HG02973 (cell line): Measurements from ENCODE around the gene SLC15A1.

Experiments
- ATAC-seq: cut with Tn5 transposase; IDR thresholded peaks from one replicate; pipeline ENCODE4 v1.9.1; 2021; ENCODE audit warnings: moderate library complexity; ENCODE audit not compliant: unreplicated experiment

SLC15A1 gene

GRCh38 chr13:98781905-98782304 is 29.4 kb upstream of the SLC15A1 start:
- no peak for ATAC-seq

DNA sequence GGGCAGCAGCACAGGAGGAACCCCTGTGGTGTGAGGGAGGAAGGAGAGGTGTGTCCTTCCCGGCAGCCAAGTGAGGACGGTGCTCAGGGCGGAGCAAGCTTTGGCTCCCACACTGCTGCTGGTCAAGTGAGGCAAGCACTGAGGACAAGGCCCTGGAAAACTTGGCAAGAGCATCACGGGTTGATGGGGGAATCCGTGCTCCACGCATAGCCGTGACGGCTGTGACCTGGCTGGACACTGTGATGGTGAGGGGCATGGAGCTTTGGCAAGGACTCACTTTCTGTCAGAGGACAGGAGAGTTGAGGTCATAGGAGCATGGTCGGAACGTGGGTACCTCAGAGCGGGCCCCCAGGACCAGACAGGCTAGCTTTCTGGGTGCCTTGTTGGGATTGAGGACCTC is 29.0 kb upstream of the SLC15A1 start:
- no peak for ATAC-seq

DNA sequence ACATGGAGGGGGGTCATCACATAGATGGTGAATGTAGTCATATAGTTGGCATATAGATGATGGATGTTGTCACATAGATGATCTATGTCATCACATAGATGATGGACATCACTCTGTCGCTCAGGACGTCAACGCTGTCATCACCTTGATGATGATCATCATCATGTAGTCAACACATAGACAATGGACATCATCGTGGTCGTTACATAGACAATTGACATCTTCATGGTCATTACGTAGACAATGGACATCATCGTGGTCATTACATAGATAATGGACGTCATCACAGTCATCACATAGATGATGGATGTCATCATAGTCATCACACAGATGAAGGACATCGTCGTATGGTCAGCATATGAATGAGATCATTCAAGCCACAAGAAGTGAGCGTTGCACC is 28.6 kb upstream of the SLC15A1 start:
- no peak for ATAC-seq

- no peak for ATAC-seq
These were observed 28.0 kb upstream of the SLC15A1 start for GRCh38 chr13:98780451-98780850.

- no peak for ATAC-seq
These were observed 27.2 kb upstream of the SLC15A1 start for GRCh38 chr13:98779695-98780094.

DNA sequence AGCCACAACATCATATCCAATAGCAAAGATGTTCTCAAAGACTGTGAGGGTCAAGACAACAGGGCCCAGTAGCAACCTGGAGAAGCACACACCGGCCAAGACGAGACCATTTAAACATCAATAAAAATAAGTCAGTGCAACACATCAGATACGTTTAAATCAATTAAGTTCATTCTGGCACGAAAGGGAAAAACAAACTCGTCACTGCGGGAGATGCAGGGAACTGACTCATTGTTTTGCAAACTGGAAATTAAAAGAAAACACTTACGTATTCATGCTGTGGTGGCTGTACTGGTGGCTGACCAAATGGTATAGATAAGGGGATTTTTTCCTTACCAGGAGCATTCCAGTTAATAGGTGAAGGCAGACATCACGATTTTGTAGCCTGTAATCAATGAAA is 26.3 kb upstream of the SLC15A1 start:
- ATAC-seq: no peak

GRCh38 chr13:98776644-98777043 is 24.2 kb upstream of the SLC15A1 start:
- ATAC-seq: no peak

DNA sequence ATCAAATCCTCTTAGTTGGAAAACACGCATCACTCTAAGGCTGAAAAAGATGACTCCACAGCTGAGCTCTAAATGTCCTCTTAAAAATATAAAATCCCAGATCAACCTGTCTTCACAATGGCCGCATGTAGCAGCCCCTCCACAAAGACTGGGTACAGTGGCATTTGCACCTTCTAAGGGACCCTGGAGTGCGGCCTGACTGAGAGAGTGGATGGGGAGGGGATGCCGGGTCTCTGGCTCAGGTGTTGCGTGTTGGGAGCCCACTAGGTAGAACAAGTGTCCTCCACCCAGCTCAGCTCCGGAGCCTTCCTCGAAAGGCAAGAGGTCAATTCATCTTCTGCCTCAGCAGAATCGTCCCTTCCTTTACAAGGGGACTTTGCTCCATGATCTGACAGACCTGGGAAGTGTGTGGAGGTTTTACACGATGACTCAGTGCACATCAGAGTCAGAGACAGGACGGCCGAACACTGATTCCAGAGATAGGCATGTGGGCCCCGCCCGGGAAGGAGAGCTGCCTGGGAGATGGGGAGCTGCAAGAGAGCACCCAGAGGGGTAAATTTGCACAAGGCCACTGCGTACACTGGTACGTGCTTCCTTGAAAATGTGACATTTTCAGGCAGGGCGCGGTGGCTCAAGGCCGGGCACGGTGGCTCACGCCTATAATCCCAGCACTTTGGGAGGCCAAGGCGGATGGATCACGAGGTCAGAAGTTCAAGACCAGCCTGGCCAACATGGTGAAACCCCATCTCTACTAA is 23.5 kb upstream of the SLC15A1 start:
- ATAC-seq: no peak

- ATAC-seq: no peak
These were observed 22.9 kb upstream of the SLC15A1 start for GRCh38 chr13:98775386-98775785.

DNA sequence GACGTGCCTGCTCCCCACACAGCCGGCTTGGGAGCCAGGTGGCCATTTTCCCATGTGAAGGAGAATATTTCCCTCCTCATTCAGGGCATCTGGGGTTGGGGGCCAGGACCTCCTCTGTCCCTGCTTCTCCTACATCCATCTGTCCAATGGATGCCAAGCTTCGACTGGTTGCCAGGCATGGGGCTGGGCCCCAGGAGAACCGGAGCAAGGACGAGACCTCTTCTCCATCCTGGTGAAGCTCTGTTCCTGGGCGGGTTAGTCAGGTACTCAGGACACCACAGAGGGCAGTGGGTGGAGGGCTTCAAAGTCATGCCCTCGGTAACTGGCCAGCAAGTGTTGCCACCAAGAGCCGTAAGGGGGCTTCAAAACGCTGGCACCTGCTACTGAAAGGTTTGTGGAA is 22.3 kb upstream of the SLC15A1 start:
- ATAC-seq: no peak

DNA sequence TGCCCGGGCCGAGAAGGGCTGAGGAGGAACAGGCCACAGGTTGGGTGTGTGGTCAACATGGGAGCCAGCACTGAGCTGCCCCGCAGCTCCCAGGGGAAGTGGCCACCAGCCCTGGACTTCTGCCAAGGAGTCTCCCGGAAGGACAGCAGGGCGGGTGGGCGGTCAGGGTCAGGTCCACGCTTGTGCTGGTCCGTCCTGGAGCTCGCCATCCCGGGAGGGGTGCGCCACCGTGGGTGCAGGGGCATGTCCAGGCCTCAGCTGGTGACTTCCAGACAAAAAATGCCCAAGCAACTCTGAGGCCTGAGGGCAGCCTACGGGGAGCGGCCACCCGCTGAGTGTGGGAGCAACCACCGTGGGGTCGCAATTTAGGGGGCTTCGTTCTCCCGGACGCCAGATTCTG is 21.4 kb upstream of the SLC15A1 start:
- ATAC-seq: no peak

DNA sequence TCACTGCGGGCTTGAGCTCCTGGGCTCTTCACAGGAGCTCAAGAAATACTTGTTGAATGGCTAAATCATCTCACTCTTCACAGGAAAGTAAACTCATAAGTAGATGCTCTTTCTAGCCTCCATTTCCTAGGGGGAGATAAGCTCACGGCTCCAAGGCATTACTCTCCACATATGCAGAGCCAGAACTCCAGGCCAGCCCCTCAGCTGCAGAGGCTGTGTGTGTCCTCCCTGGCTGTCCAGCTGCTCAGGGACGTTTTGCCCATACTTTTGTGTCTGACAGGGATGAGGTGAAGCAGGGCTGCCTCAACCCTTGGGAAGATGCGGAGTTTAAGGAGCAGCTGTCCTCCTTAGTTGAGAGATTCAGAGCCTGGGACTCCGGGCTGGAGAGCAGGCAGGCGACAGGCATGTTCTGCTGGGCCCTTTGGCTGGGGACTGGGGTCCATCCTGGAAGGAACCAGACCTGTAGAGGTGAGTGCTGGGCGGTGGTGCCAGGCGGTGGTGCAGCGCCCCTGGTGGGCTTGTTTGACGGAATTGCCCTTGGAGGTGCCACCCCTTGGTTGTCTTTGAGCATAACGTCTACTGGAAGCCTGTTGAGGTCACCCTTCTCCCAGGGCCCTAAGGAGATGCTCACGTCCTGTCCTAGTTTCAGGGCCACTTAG is 20.5 kb upstream of the SLC15A1 start:
- no peak for ATAC-seq

GRCh38 chr13:98771838-98772611 is 19.6 kb upstream of the SLC15A1 start:
- ATAC-seq: no peak

GRCh38 chr13:98769736-98770135 is 17.3 kb upstream of the SLC15A1 start:
- no peak for ATAC-seq

- no peak for ATAC-seq
These were observed 16.1 kb upstream of the SLC15A1 start for GRCh38 chr13:98768522-98768921.

GRCh38 chr13:98766697-98767096 is 14.2 kb upstream of the SLC15A1 start:
- no peak for ATAC-seq

- no peak for ATAC-seq
These were observed 13.6 kb upstream of the SLC15A1 start for GRCh38 chr13:98765996-98766519.

GRCh38 chr13:98761986-98762616 is 9.6 kb upstream of the SLC15A1 start:
- no peak for ATAC-seq

GRCh38 chr13:98761126-98761985 is 8.9 kb upstream of the SLC15A1 start:
- no peak for ATAC-seq

GRCh38 chr13:98755729-98756128 is 3.3 kb upstream of the SLC15A1 start:
- ATAC-seq: no peak
